ENCODE measurements around the gene RELB. TPM values are rescaled to one million over a fixed set of nuclear protein-coding genes. Genes with fewer than 3 reads are reported as not detected.

Gene RELB
- polyA plus RNA-seq, 1 experiment = 9.9 TPM

DNA sequence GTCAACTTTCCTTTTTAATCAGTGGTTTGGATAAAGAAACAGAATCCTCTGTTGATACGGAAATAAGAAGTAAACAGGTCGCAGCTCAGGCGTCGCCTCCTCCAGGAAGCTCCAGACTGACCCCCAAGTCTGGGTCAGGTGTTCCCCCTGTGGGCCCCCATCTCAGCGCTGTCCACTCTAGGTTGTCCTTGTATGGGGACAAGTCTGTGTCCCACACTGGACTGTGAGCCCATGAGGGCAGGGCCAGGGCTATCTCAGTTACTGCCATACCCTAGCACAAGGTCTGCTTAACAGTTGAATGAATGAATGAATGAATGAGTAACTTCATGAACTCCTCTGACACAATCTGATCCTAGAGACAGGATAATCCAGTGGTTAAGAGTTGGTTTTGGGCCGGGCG lies 45.1 kb downstream of the RELB start:
- no peak for DNase-seq (ENCODE audit: low read depth, low spot score)
- H3K9me3 ChIP-seq (ENCODE audit: control insufficient read depth, insufficient read depth, low read length) = no peaks in the 10 kb centered on the region
- TF ChIP-seq, protein P1, sequence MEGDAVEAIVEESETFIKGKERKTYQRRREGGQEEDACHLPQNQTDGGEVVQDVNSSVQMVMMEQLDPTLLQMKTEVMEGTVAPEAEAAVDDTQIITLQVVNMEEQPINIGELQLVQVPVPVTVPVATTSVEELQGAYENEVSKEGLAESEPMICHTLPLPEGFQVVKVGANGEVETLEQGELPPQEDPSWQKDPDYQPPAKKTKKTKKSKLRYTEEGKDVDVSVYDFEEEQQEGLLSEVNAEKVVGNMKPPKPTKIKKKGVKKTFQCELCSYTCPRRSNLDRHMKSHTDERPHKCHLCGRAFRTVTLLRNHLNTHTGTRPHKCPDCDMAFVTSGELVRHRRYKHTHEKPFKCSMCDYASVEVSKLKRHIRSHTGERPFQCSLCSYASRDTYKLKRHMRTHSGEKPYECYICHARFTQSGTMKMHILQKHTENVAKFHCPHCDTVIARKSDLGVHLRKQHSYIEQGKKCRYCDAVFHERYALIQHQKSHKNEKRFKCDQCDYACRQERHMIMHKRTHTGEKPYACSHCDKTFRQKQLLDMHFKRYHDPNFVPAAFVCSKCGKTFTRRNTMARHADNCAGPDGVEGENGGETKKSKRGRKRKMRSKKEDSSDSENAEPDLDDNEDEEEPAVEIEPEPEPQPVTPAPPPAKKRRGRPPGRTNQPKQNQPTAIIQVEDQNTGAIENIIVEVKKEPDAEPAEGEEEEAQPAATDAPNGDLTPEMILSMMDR (IDR thresholded peaks at IDR 0.05; ENCODE audit: low read depth, low read length) = no peak
- no peaks in the 10 kb centered on the region for H3K27me3 ChIP-seq (ENCODE audit: control insufficient read depth, insufficient read depth, low read length)
- ChIA-PET CTCF (interaction anchor here (1.6 kb wide), 1 partner anchor 13 kb away, joined by 7 read pairs; no protein-coding TSS in a partner anchor), POLR2A (interaction anchor here (0.5 kb wide), 1 partner anchor 205 kb away, joined by 4 read pairs; no protein-coding TSS in a partner anchor)
- no peak overlapping the region for H3K27ac ChIP-seq (ENCODE audit: low read depth, low read length)
- H3K4me3 ChIP-seq (ENCODE audit: low read depth, low read length) = no peak overlapping the region

DNA sequence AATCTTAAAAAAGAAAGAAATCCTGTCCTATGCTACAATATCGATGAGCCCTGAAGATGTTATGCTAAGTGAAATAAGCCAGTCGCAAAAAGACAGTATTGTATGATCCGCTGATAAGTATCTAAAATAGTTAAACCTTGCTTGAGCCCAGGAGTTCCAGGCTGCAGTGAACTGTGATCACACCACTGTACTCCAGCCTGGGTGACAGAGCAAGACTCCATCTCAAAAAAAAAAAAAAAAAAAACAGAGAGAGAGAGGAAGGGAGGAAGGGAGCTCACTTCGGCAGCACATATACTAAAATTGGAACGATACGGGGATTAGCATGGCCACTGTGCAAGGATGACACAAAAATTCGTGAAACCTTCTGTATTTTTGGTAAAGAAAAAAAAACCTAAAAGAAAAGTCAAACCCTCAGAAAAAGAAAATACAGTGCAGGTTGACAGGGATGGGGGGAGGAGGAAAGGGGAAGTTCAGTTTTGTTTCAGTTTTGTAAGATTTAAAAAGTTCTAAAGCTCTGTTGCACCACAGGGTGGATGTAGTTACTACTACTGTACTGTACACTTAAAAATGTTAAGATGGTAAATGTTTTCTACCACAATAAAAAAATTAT lies 46.0 kb downstream of the RELB start:
- Histone ChIP-seq H3K27me3 (ENCODE audit: control insufficient read depth, insufficient read depth, low read length) (no peaks in the 10 kb centered on the region), H3K27ac (ENCODE audit: low read depth, low read length) (no peak overlapping the region), H3K9me3 (ENCODE audit: control insufficient read depth, insufficient read depth, low read length) (no peaks in the 10 kb centered on the region), H3K4me3 (ENCODE audit: low read depth, low read length) (no peak overlapping the region)
- CTCF ChIA-PET = interaction anchor here (0.7 to 1.2 kb wide), 3 partner anchors 12 to 611 kb away, joined by 4 to 6 read pairs (median 6); no protein-coding TSS in a partner anchor
- POLR2A ChIA-PET = interaction anchor here (0.5 to 0.7 kb wide), 2 partner anchors 8 to 248 kb away, joined by 3 read pairs; no protein-coding TSS in a partner anchor
- DNase-seq (ENCODE audit: low read depth, low spot score) = no peak
- TF ChIP-seq, protein P1 (IDR thresholded peaks at IDR 0.05; ENCODE audit: low read depth, low read length) = no peak

DNA sequence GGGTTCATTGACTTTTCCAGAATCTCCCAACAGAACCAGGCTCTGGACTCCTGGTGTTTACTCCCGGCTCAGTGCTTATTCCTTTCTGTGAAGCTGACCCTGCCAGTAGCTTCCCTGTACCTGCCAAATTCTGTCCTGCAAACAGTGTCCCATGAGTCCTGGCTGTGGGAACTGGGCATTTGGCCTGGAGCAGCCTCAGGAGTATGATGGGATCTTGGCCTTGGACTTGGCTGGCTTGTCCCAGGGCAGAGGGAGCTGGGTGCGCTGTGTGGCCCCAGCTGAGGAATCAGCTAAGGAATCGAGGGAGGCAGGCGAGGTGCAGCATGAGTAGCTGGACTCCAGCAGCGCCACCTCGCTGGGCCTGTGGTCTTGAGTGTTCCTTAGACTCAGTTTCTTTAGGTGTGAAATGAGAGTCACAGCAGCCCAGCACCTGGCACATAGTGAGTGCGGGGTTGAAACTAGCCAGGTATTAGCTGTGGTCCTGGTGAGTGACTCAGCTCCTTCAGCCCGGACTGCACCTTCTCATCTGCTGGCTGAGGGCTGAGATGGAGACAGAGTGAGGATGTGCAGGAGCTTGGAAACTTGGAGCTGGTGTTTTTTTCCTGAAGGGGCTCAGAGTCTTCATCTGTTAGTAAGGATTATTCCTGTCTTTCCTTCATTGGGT lies 47.9 kb downstream of the RELB start:
- ChIA-PET POLR2A (interaction anchor here (0.7 to 2.0 kb wide), 3 partner anchors 10 to 14 kb away, joined by 3 to 14 read pairs (median 3); partner anchors contain the start of gene CLASRP), CTCF (interaction anchor here (3.8 kb wide), 1 partner anchor 11 kb away, joined by 27 read pairs; no protein-coding TSS in a partner anchor)
- no peaks in the 10 kb centered on the region for H3K9me3 ChIP-seq (ENCODE audit: control insufficient read depth, insufficient read depth, low read length)
- TF ChIP-seq, protein P1 (IDR thresholded peaks at IDR 0.05; ENCODE audit: low read depth, low read length) = no peak
- H3K27ac ChIP-seq (ENCODE audit: low read depth, low read length) = no peak overlapping the region
- no peaks in the 10 kb centered on the region for H3K27me3 ChIP-seq (ENCODE audit: control insufficient read depth, insufficient read depth, low read length)
- DNase-seq (ENCODE audit: low read depth, low spot score) = no peak
- no peak overlapping the region for H3K4me3 ChIP-seq (ENCODE audit: low read depth, low read length)

DNA sequence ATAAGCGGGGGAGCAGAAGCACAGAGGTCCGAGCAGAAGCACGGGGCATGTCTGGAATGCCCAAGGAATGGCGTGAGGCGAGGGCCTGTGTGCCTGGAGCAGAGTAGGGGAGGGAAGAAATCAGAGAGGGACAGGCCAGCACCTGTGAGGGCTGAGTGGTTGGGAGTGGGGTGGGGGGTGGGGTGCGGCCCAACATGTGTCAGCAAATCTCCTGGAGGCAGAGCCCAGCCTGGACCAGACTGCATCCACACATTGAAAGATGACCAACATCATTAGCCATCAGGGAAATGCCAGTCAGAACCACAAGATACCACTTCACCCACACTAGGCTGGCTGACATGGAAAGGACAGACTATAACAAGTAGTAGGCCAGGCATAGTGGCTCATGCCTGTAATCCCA lies 48.8 kb downstream of the RELB start:
- CTCF ChIA-PET = interaction anchor here (0.5 to 3.8 kb wide), 2 partner anchors 10 to 37 kb away, joined by 3 to 27 read pairs; no protein-coding TSS in a partner anchor
- Histone ChIP-seq H3K4me3 (ENCODE audit: low read depth, low read length) (no peak overlapping the region), H3K9me3 (ENCODE audit: control insufficient read depth, insufficient read depth, low read length) (no peaks in the 10 kb centered on the region), H3K27ac (ENCODE audit: low read depth, low read length) (no peak overlapping the region), H3K27me3 (ENCODE audit: control insufficient read depth, insufficient read depth, low read length) (no peaks in the 10 kb centered on the region)
- no peak for DNase-seq (ENCODE audit: low read depth, low spot score)
- POLR2A ChIA-PET = interaction anchor here (0.9 to 2.0 kb wide), 2 partner anchors 10 to 11 kb away, joined by 3 to 14 read pairs; partner anchors contain the start of gene CLASRP
- TF ChIP-seq, protein P1 (IDR thresholded peaks at IDR 0.05; ENCODE audit: low read depth, low read length) = no peak

Measured in AG04450 (cell line).